ENCODE results near the gene KRTAP12-2.
"Not testable (repeated sequence)": the region's sequence is repeated elsewhere in the genome, so short reads cannot be mapped to it uniquely, and the experiment has no call there.

KRTAP12-2 gene

DNA sequence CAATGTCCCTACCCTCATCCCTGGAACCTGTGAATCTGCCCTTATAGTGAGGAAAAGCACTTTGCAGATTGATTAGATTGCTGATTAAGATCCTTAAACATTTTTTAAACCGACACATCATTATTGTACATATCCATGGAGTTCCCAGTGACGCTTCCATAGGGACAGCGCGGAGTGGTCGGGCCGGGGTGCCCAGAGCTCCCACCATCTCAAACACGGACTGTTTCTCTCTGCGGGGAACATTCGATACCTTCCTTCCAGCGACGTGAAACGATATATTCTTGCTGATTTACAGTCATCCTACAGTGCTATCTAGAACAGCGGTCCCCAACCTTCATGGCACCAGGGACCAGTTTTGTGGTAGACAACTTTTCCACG is 34.3 kb upstream of the KRTAP12-2 start:
- Histone ChIP-seq H3K27ac (no peak overlapping the region), H3K4me3 (no peak overlapping the region)
- TF ChIP-seq CTCF (IDR thresholded peaks at IDR 0.05), result no peak
- peak; percentile 8 for DNase-seq (ENCODE audit: low spot score)

GRCh38 chr21:44700101-44701022 is 33.6 kb upstream of the KRTAP12-2 start:
- peak; percentile 47 for DNase-seq (ENCODE audit: low spot score)
- H3K27ac ChIP-seq, result no peak overlapping the region
- no peak overlapping the region for H3K4me3 ChIP-seq
- no peak for TF ChIP-seq CTCF (IDR thresholded peaks at IDR 0.05)

DNA sequence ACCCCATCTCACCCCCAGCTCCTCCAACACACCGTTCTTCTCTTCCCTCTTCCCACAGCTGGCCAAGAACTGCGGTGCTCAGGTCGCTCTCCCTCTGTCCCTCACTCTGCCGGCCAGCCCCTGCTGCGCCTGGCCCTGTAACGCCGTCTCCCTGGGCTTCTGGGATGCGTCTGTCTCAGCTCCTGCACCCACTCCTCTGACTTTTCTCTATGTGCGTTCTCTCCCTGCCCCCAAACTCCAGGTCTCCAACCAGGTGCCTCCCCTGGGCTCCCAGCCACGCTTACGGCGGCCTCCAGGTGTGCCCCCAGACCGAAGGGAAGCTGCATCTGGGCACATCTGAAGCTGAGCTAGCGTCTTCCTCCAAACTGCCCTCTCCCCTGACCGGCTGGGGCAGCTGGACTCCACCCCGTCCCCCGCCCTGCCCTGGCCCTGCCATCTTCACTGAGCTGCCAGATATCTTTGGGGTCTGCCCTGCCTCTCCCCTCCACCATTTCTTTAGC is 32.8 kb upstream of the KRTAP12-2 start:
- Histone ChIP-seq H3K4me3 (no peak overlapping the region), H3K27ac (no peak overlapping the region)
- TF ChIP-seq CTCF (IDR thresholded peaks at IDR 0.05), result no peak
- DNase-seq (ENCODE audit: low spot score), result no peak

- peak; percentile 62 for DNase-seq (ENCODE audit: low spot score)
- TF ChIP-seq CTCF (IDR thresholded peaks at IDR 0.05), result no peak
- H3K27ac ChIP-seq, result no peak overlapping the region
- no peak overlapping the region for H3K4me3 ChIP-seq
Observed at GRCh38 chr21:44697811-44698734, 31.3 kb upstream of the KRTAP12-2 start.

GRCh38 chr21:44697172-44697810 is 30.6 kb upstream of the KRTAP12-2 start, which contains the start of gene KRTAP10-12:
Gene KRTAP10-12, plus strand, starts transcription at chr21:44697172. Its CDS starts 30 bp downstream, at chr21:44697202.
- H3K4me3 ChIP-seq; DNase-seq (ENCODE audit: low spot score): not testable (repeated sequence)

GRCh38 chr21:44696572-44696971 is 29.8 kb upstream of the KRTAP12-2 start:
- no peak overlapping the region for H3K4me3 ChIP-seq
- TF ChIP-seq CTCF (IDR thresholded peaks at IDR 0.05), result no peak
- H3K27ac ChIP-seq, result no peak overlapping the region
- no peak for DNase-seq (ENCODE audit: low spot score)

More at GRCh38 chr21:44697172-44697810, 30.6 kb upstream of the KRTAP12-2 start, which contains the start of gene KRTAP10-12:
- H3K27ac ChIP-seq, result not testable (repeated sequence)

Data from coronary artery (tissue), 2 donors.